ENCODE data around the gene CDX1.

The CDX1 gene

GRCh38 chr5:150133581-150134197 lies 32.9 kb upstream of the CDX1 start:
- no peaks in the 10 kb centered on the region for H3K79me2 ChIP-seq (ENCODE audit: insufficient read depth, low read length)
- H3K4me2 ChIP-seq (ENCODE audit: low read length): no peak overlapping the region
- H3K36me3 ChIP-seq (ENCODE audit: insufficient read depth, low read length): no peaks in the 10 kb centered on the region
- H4K20me1 ChIP-seq (ENCODE audit: insufficient read depth, low read length): no peaks in the 10 kb centered on the region
- no peaks in the 10 kb centered on the region for H3K27me3 ChIP-seq (ENCODE audit: insufficient read depth, low read length)
- no peaks in the 10 kb centered on the region for H3K9me2 ChIP-seq (ENCODE audit: low read depth, low read length)
- TF ChIP-seq EZH2 (IDR thresholded peaks at IDR 0.05; ENCODE audit: borderline replicate concordance, low read length) (no peak), CTCF (IDR thresholded peaks at IDR 0.05; ENCODE audit: low read length) (no peak)
- no peaks in the 10 kb centered on the region for H3K4me1 ChIP-seq (ENCODE audit: insufficient read depth, low read length, severe bottlenecking)
- H3K4me3 ChIP-seq (ENCODE audit: low read depth, low read length, poor library complexity, severe bottlenecking): no peak overlapping the region
- no peak overlapping the region for H2AFZ ChIP-seq (ENCODE audit: low read length)
- H3K27ac ChIP-seq (ENCODE audit: low read depth, low read length, poor library complexity, severe bottlenecking): no peak overlapping the region
- H3K9ac ChIP-seq (ENCODE audit: low read length): no peak overlapping the region
- no peaks in the 10 kb centered on the region for H3F3A ChIP-seq (ENCODE audit: insufficient read depth, low read length)
- no peaks in the 10 kb centered on the region for H3K9me3 ChIP-seq (ENCODE audit: low read length)

- Histone ChIP-seq H4K20me1 (ENCODE audit: insufficient read depth, low read length) (no peaks in the 10 kb centered on the region), H3K27ac (ENCODE audit: low read depth, low read length, poor library complexity, severe bottlenecking) (no peak overlapping the region), H3K79me2 (ENCODE audit: insufficient read depth, low read length) (no peaks in the 10 kb centered on the region), H3K4me3 (ENCODE audit: low read depth, low read length, poor library complexity, severe bottlenecking) (no peak overlapping the region), H3K4me1 (ENCODE audit: insufficient read depth, low read length, severe bottlenecking) (no peaks in the 10 kb centered on the region), H3K9me3 (ENCODE audit: low read length) (no peaks in the 10 kb centered on the region), H3K4me2 (ENCODE audit: low read length) (no peak overlapping the region), H3F3A (ENCODE audit: insufficient read depth, low read length) (no peaks in the 10 kb centered on the region), H2AFZ (ENCODE audit: low read length) (no peak overlapping the region), H3K27me3 (ENCODE audit: insufficient read depth, low read length) (no peaks in the 10 kb centered on the region), H3K36me3 (ENCODE audit: insufficient read depth, low read length) (no peaks in the 10 kb centered on the region), H3K9me2 (ENCODE audit: low read depth, low read length) (no peaks in the 10 kb centered on the region), H3K9ac (ENCODE audit: low read length) (no peak overlapping the region)
- TF ChIP-seq EZH2 (IDR thresholded peaks at IDR 0.05; ENCODE audit: borderline replicate concordance, low read length) (no peak), CTCF (IDR thresholded peaks at IDR 0.05; ENCODE audit: low read length) (no peak)
Measured at GRCh38 chr5:150134198-150134588, 32.4 kb upstream of the CDX1 start.

- Histone ChIP-seq H4K20me1 (ENCODE audit: insufficient read depth, low read length) (no peaks in the 10 kb centered on the region), H3K79me2 (ENCODE audit: insufficient read depth, low read length) (no peaks in the 10 kb centered on the region), H2AFZ (ENCODE audit: low read length) (no peak overlapping the region), H3K4me3 (ENCODE audit: low read depth, low read length, poor library complexity, severe bottlenecking) (no peak overlapping the region), H3K9me3 (ENCODE audit: low read length) (no peaks in the 10 kb centered on the region), H3F3A (ENCODE audit: insufficient read depth, low read length) (no peaks in the 10 kb centered on the region), H3K4me1 (ENCODE audit: insufficient read depth, low read length, severe bottlenecking) (no peaks in the 10 kb centered on the region), H3K27ac (ENCODE audit: low read depth, low read length, poor library complexity, severe bottlenecking) (no peak overlapping the region), H3K36me3 (ENCODE audit: insufficient read depth, low read length) (no peaks in the 10 kb centered on the region), H3K4me2 (ENCODE audit: low read length) (no peak overlapping the region), H3K9ac (ENCODE audit: low read length) (no peak overlapping the region), H3K27me3 (ENCODE audit: insufficient read depth, low read length) (no peaks in the 10 kb centered on the region), H3K9me2 (ENCODE audit: low read depth, low read length) (no peaks in the 10 kb centered on the region)
- TF ChIP-seq EZH2 (IDR thresholded peaks at IDR 0.05; ENCODE audit: borderline replicate concordance, low read length) (no peak), CTCF (IDR thresholded peaks at IDR 0.05; ENCODE audit: low read length) (no peak)
Measured at GRCh38 chr5:150135557-150136304, 30.8 kb upstream of the CDX1 start.

All from OCI-LY1 (cell line).